Hematopoietic multipotent progenitor cell treated with erythropoietin and hydrocortisone succinate and interleukin-3 and kit ligand, for 15 days (in vitro differentiated cells): ENCODE data around the gene SNUPN.

Experiments used
- DNase-seq: peaks from one replicate; pipeline ENCODE4 v3.0.0-alpha.2; 2015; ENCODE audit warnings: low spot score

Gene SNUPN

GRCh38 chr15:75654201-75654907 is 28.8 kb upstream of the SNUPN start:
- no peak for DNase-seq

GRCh38 chr15:75653347-75653913 is 27.9 kb upstream of the SNUPN start:
- DNase-seq, result no peak

- DNase-seq, result no peak
These were observed 26.5 kb upstream of the SNUPN start for GRCh38 chr15:75651810-75652543.

- no peak for DNase-seq
These were observed 25.6 kb upstream of the SNUPN start for GRCh38 chr15:75650908-75651809.

- DNase-seq, result no peak
These were observed 24.3 kb upstream of the SNUPN start for GRCh38 chr15:75649848-75650247.

GRCh38 chr15:75649045-75649761 is 23.7 kb upstream of the SNUPN start:
- DNase-seq, result no peak

- no peak for DNase-seq
These were observed 22.9 kb upstream of the SNUPN start for GRCh38 chr15:75648156-75649000.

- no peak for DNase-seq
These were observed 22.0 kb upstream of the SNUPN start, which contains the start of gene SNX33 for GRCh38 chr15:75647370-75648155. TSS of gene SNX33 (plus strand) at chr15:75647912. CDS start at chr15:75649103, 1,191 bp downstream.

- DNase-seq, result no peak
These were observed 21.4 kb upstream of the SNUPN start for GRCh38 chr15:75646944-75647364.

GRCh38 chr15:75646112-75646943 is 20.8 kb upstream of the SNUPN start:
- DNase-seq, result no peak

- DNase-seq, result no peak
These were observed 18.9 kb upstream of the SNUPN start for GRCh38 chr15:75644376-75644775.

- DNase-seq, result no peak
These were observed 16.1 kb upstream of the SNUPN start for GRCh38 chr15:75641603-75642002.

- DNase-seq, result no peak
These were observed 15.6 kb upstream of the SNUPN start for GRCh38 chr15:75641179-75641503.

GRCh38 chr15:75640483-75641178 is 15.1 kb upstream of the SNUPN start:
- peak; percentile 48 for DNase-seq

- DNase-seq, result peak; percentile 95
These were observed 14.4 kb upstream of the SNUPN start, which contains the start of gene IMP3 for GRCh38 chr15:75639709-75640482. TSS of gene IMP3 (minus strand) at chr15:75640224. CDS start at chr15:75640168, 56 bp downstream.

- peak; percentile 12 for DNase-seq
These were observed 13.7 kb upstream of the SNUPN start for GRCh38 chr15:75639191-75639708.
